ENCODE data around the gene NUDT16L1. TPM values are rescaled to one million over a fixed set of nuclear protein-coding genes. Genes with fewer than 3 reads are reported as not detected.

The NUDT16L1 gene
- total and polyA plus RNA-seq, 2 of the 8 experiments (the other 6 are each of a cell fraction or from before 2014, with no cell fraction given) = 34.8 to 77.3 TPM

DNA sequence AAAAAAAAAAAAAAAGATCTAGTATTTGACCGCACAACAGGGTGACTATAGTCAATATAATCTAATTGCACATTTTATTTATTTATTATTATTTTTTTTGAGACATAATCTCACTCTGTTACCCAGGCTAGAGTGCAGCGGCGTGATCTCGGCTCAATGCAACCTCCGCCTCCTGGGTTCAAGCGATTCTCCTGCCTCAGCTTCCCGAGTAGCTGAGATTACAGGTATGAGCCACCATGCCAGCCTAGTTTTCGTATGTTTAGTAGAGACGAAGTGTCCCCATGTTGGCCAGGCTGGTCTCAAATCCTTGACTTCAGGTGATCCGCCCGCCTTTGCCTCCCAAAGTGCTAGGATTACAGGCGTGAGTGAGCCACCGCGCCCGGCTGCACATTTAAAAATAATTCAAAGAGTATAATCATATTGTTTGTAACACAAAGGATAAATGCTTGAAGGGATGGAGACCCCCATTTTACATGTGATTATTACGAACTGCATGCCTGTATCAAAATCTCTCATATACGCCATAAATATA lies 39.9 kb downstream of the NUDT16L1 start:
- H4K91ac ChIP-seq (replicated peaks; ENCODE audit: insufficient read length, low read length) = no peak overlapping the region
- no peak for TF ChIP-seq JUN (IDR thresholded peaks at IDR 0.05; ENCODE audit: low read depth, low read length)
- TF ChIP-seq BACH1 (IDR thresholded peaks at IDR 0.05; ENCODE audit: low read length) = no peak
- no peak for TF ChIP-seq RNF2 (IDR thresholded peaks at IDR 0.05; ENCODE audit: borderline replicate concordance, low read depth, low read length, missing control alignments, poor library complexity, severe bottlenecking)
- no peak for TF ChIP-seq TBP (IDR thresholded peaks at IDR 0.05; ENCODE audit: low read depth, low read length)
- no peak for TF ChIP-seq CTBP2 (IDR thresholded peaks at IDR 0.05; ENCODE audit: borderline replicate concordance, insufficient read depth, insufficient read length, low read length)
- no peak overlapping the region for H2BK20ac ChIP-seq (ENCODE audit: low read length)
- H3K4me1 ChIP-seq (replicated peaks in 1 of 4; ENCODE audit: control insufficient read depth in 3 of 4, insufficient read depth in 4 of 4, low read length in 3 of 4) = peaks cover 0 to 4% (median 0%) of the 10 kb centered on the region in 4 experiments; a peak in 2 of 7 replicates
- H4K8ac ChIP-seq (ENCODE audit: extremely low read depth, insufficient read depth, low read length) = no peak overlapping the region
- H3K9ac ChIP-seq (replicated peaks in 1 of 4; ENCODE audit: extremely low read depth in 1 of 4, low read depth in 3 of 4, low read length in 3 of 4) = peak overlapping the region; percentile 50 to 82 (median 72); a peak in 6 of 7 replicates
- H4K5ac ChIP-seq (ENCODE audit: insufficient read length, low read depth, low read length) = no peak overlapping the region
- H2BK5ac ChIP-seq (ENCODE audit: low read depth, low read length) = no peak overlapping the region
- H3K18ac ChIP-seq (ENCODE audit: extremely low read depth, low read length) = no peak overlapping the region
- H4K20me1 ChIP-seq (replicated peaks in 1 of 2; ENCODE audit: control insufficient read depth in 1 of 2, insufficient read depth in 2 of 2, low read length in 2 of 2) = peaks cover 0 to 2% of the 10 kb centered on the region in 2 experiments
- H3K27me3 ChIP-seq (replicated peaks in 1 of 4; ENCODE audit: control insufficient read depth in 3 of 4, extremely low read depth in 1 of 4, insufficient read depth in 3 of 4, low read length in 3 of 4) = peaks cover 0 to 4% (median under 1%) of the 10 kb centered on the region in 4 experiments; a peak in 2 of 7 replicates
- no peak overlapping the region for H2BK120ac ChIP-seq (replicated peaks; ENCODE audit: low read depth, low read length)
- no peak for DNase-seq (ENCODE audit: low read depth in 1 of 2, low spot score in 2 of 2)
- H2AK5ac ChIP-seq (ENCODE audit: low read depth, low read length) = no peak overlapping the region
- H2BK15ac ChIP-seq (ENCODE audit: low read length) = no peak overlapping the region
- POLR2A ChIA-PET (ENCODE audit: partially characterized antibody) = interaction anchor here (0.8 to 3.7 kb wide), 12 partner anchors 8 to 199 kb away, joined by 3 to 17 read pairs (median 6); partner anchors contain the start of genes GLYR1, NUDT16L1, ROGDI and UBN1
- peaks cover 3 to 11% (median 4%) of the 10 kb centered on the region in 4 experiments; a peak in 6 of 8 replicates for H3K36me3 ChIP-seq (ENCODE audit: control insufficient read depth in 2 of 4, insufficient read depth in 4 of 4, low read length in 3 of 4)
- no peak overlapping the region for H3K27ac ChIP-seq (ENCODE audit: low read depth, low read length)
- H3K23ac ChIP-seq (ENCODE audit: insufficient read length) = no peak overlapping the region
- no peak overlapping the region for H3K56ac ChIP-seq (replicated peaks; ENCODE audit: insufficient read length, low read depth, low read length)
- H3K23me2 ChIP-seq (ENCODE audit: low read depth, low read length) = peaks cover 10% of the 10 kb centered on the region; the same call in 1 of the 2 replicates
- H3K4ac ChIP-seq (replicated peaks; ENCODE audit: insufficient read length, low read depth, low read length) = no peak overlapping the region
- H3K79me2 ChIP-seq (ENCODE audit: control insufficient read depth in 1 of 2, insufficient read depth in 2 of 2, low read length in 2 of 2) = peaks cover 4 to 26% of the 10 kb centered on the region in 2 experiments; a peak in 3 of 4 replicates
- no peak overlapping the region for H3K14ac ChIP-seq (ENCODE audit: insufficient read length)
- H3K4me2 ChIP-seq (ENCODE audit: insufficient read depth in 1 of 2, low read depth in 2 of 2, low read length in 2 of 2) = peak overlapping the region; percentile 85 to 92
- peaks cover 5% of the 10 kb centered on the region; the same call in 1 of the 2 replicates for H3K79me1 ChIP-seq (ENCODE audit: low read depth, low read length)
- 0 out of 2 replicates have a peak overlapping the region, but pooled peaks have one; percentile 82 for H2AFZ ChIP-seq (ENCODE audit: low read length)
- 30% methylated on average over 17 of the region's 17 CpGs; no CpG with 5 or more reads in 1 of the 2 experiments for WGBS, 2 experiments (ENCODE audit: extremely low coverage in 1 of 2, insufficient coverage in 1 of 2, insufficient read length in 1 of 2, insufficient replicate concordance in 2 of 2, low coverage in 1 of 2, low lambda C conversion rate in 2 of 2, missing lambda C conversion rate in 1 of 2)
- no peak for FAIRE-seq
- H3K9me3 ChIP-seq (ENCODE audit: insufficient read depth in 2 of 2, low read depth in 1 of 2, low read length in 1 of 2) = no peaks in the 10 kb centered on the region
- peak overlapping the region; percentile 59 to 97 (median 92) for H3K4me3 ChIP-seq (ENCODE audit: extremely low read depth in 1 of 4, insufficient read depth in 2 of 4, low read depth in 3 of 4, low read length in 4 of 4)
- CTCF ChIA-PET (ENCODE audit: partially characterized antibody) = interaction anchor here (1.8 to 2.0 kb wide), 2 partner anchors 16 to 18 kb away, joined by 4 to 9 read pairs; no protein-coding TSS in a partner anchor
- H2BK12ac ChIP-seq (ENCODE audit: low read depth, low read length) = no peak overlapping the region

Measured in H1 (cell line).